Measurements from ENCODE around the gene RSPH6A.
"Not testable (repeated sequence)": the region's sequence is repeated elsewhere in the genome, so short reads cannot be mapped to it uniquely, and the experiment has no call there.

The RSPH6A gene

DNA sequence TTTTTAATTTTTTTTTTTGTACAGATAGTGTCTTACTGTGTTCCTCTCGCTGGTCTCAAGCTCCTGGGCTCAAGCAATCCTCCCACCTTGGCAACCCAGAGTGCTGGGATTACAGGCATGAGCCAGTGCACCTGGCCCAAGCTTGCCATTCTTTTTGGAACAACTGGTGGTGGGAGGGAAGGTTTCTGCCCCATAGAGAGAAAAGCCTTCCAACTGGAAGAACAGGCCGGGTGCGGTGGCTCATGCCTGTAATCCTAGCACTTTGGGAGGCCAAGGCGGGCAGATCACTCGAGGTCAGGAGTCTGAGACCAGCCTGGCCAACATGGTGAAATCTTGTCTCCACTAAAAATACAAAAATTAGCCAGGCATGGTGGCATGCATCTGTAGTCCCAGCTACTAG is 15.6 kb downstream of the RSPH6A start:
- DNase-seq: not testable (repeated sequence)

- peak; percentile 60 for DNase-seq
These were observed 16.1 kb downstream of the RSPH6A start for GRCh38 chr19:45798995-45799517.

DNA sequence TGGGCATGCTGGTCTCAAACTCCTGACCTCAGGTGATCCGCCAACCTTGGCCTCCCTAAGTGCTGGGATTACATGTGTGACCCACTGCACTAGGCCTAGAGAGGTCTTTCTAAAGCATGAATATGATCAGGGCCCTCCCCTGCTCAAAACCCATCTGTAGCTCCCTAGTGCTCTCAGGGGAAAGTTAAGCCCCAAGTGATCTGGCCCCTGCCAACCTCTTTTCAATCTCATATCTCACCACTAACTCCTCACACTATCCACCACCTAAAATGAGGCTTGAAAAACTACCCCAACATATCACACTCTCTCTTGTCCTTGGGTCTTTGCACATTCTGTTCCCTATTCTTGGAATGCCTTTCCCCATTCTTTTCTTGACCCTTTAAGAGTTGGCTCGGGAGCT is 20.5 kb downstream of the RSPH6A start:
- DNase-seq: no peak

DNA sequence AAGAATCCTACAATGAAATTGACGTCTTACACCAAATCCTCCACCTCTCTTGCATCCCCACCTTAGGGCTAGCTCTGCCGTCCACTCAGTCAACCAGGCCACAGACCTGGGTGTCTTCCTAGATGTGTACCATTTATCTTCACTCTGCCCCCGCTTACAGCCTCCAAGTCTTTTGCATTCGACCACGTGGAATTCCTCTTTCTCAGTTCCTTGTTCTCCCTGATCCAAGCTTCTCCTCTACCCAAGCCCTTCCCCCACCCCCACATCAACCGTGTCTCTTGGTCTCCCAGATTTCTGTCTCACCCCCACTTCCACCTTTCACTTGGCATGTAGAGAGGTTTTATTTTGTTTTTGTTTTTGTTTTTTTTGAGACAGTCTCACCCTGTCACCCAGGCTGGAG is 21.2 kb downstream of the RSPH6A start:
- no peak for DNase-seq

DNA sequence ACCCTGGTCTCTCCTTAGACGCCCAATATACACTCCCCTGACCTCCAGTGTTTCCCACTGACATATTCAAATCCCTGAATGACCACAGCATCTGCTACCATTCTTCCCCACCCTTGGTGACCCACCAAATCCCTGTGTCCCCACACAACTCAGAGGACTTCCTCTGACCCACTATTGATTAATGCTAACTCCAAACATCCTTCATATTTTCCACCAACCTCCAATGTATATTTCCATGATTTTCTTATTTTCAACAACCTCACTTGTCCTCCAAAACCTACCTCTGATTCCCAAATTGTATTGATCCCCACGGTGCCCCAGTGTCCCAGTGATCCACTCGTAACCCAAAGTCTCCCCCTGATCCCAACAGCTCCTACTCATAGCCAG is 21.9 kb downstream of the RSPH6A start:
- DNase-seq: no peak

GRCh38 chr19:45792470-45793177 is 22.5 kb downstream of the RSPH6A start, which contains the start of gene DMWD:
Gene DMWD, minus strand, starts transcription at chr19:45792845. Its CDS starts 89 bp downstream, at chr19:45792756.
- peak; percentile 97 for DNase-seq

- no peak for DNase-seq
These were observed 23.2 kb downstream of the RSPH6A start for GRCh38 chr19:45791744-45792469.

DNA sequence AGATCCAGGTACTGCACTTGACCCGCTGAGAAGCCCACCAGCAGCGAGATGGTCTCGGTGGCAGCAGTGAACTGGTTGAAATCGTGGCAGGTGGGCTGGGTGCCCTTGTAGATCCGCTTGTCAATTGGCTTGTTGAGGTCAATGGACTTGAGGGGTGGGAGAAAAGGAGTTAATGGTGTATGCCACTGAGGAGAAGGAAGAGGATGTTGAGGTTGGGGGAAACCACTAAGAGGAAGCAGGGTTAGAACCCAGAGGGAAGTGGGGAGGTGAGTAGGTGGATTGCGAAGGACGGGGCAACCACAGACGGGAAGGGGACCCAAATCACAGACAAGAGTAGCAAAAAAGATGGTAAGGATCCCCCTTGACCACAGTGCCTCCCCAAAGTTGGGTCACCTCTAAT is 24.2 kb downstream of the RSPH6A start:
- DNase-seq: no peak

DNA sequence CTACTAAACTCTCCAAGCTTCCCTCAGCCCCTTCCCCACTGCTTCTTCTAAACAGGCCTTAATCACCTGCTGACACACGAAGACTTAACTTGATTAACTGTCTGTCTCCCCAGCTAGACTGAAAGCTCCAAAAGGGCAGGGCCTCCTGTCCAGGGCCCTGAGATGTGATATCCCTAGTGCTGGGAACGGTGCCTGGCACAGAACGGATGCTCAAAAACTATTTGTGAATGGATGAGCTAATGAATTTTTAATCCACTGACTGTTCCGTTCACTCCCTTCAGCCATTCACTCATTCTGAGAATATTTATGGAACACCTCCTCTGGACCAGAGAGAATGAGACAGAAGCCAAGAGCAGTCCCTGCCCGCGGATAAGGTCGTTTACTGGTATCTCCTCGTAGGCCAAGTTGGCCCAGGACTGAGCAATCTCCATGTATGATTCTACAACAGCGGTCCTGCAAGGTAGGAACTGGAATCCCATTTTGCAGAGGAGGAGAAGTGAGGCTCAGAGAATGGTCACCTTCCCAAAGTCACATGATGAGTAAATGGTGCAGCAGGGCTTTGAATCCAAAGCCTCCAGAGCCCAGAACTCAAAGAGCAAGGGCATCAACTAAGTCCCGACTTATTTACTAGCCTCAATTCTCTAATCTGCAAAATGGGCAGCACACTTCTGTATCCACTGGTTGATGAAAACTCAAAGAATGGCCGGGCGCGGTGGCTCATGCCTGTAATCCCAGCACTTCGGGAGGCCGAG is 25.9 kb downstream of the RSPH6A start:
- DNase-seq: no peak

GRCh38 chr19:45786533-45786894 is 28.6 kb downstream of the RSPH6A start:
- no peak for DNase-seq

GRCh38 chr19:45785781-45786532 is 29.2 kb downstream of the RSPH6A start:
- DNase-seq: no peak

- no peak for DNase-seq
These were observed 30.0 kb downstream of the RSPH6A start for GRCh38 chr19:45785097-45785496.

- DNase-seq: no peak
These were observed 31.0 kb downstream of the RSPH6A start for GRCh38 chr19:45784096-45784495.

DNA sequence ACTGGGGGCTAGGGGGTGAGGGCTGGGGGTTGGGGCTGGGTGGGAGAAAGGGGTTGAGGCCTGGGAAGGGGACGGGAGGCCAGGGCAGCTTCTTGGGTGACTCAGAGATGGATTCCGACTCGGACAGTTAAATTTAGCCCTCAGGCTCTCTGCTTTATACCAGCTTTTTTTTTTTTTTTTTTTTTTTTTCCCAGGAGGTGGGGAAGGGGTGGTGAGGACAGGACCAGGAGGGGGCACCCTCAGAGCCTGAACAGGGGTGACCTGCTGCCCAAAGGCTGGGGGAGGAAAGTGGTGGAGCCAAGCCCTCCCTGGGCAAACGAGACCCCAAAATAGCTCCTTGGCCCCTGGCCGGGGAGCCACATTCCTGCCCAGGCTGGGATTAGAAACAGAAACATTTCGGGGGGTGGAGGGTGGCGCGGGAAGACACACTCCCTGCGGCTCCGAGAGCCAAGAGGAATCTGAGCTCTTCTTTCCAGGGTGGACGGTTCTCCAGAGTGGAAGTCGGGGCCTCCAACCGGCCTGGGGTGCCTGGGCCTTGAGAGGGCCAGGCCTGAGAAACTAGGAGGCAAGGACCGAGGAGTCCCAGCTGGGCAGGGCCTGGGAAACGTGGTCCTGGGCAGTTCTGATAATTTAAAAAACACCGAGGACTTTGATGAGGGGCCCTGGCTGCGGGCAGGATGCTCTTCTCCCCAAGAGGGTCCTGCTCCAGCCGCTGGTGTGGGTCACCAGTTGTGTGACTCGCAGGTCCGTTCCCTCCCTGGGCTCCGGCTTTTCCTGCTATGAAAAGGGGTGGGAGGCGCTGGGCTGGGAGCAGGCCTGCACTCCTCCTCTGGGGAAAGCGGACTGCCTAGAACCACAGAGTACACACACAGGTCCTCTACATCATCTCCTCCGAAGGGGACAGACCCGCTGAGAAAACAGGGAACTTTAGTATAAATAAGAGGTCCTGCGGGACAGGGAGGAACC is 32.0 kb downstream of the RSPH6A start:
- DNase-seq: no peak

- no peak for DNase-seq
These were observed 32.9 kb downstream of the RSPH6A start, which contains the start of gene DMPK for GRCh38 chr19:45782162-45782691. Gene DMPK, minus strand, starts transcription at chr19:45782490. Its CDS starts 138 bp downstream, at chr19:45782352.

DNA sequence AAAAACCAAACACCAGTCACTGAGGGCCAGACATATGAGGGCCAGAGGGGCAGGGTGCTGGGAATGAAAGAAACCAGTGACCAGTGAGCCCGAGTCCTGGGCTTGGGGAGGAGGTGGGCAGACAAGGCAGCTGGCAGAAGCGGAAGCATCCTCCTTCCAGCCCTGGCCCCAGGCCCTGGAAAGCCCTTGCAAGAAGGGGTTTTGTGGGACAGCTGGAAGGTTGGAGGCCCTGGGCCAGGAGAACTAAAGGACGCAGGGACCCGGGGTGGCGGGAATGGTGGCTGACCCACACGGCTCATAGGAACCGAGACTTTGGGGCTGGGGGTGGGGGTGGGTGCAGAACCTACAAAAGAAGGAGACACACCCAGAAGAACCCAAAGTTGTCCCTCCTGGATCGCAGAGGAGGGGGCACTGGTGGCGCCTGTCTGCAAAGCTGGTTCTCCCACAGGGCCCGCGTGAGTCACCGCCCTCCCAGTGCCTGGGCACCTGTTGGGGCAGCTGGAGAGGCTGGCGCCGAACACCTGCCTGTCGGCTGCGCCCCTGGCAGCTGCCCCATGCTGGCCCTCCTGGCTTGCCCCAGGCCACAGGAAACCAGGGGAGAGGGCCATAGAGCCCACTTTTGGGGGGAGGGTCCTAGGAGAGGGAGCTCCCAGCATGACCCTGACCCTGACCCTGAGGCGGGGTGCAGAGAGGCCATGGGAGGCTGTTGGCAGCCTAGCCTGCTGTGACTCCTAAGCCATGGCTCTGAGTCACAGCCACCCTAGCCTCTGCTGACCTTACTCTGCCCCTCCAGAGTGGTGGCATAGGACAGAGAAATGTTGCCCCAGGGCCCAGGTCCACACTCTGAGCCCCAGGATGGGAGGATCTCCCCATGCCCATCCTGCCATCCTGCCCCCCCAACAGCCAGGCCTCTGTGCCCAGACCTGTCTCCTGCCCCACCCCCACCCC is 33.6 kb downstream of the RSPH6A start:
- peak; percentile 73 for DNase-seq

- no peak for DNase-seq
These were observed 34.5 kb downstream of the RSPH6A start for GRCh38 chr19:45780448-45781213.

GRCh38 chr19:45780146-45780447 is 35.0 kb downstream of the RSPH6A start:
- DNase-seq: no peak
